OCI-LY3 (cell line): Measurements from ENCODE around the gene KRTAP10-2.

ENCODE experiments used
- EZH2phosphoT487 ChIP-seq: fragments of 200-600 bp; shearing (Covaris generic); IDR thresholded peaks from 2 replicates; pipeline ENCODE4 v1.6.1; 2018; ENCODE audit warnings: antibody characterized with exemption, mixed run types, low read depth
- TF ChIP-seq, protein P1 (sequence below): fragments of 200-600, 300-600 bp; sonication (generic); IDR thresholded peaks from 2 replicates; pipeline ENCODE4 v1.5.1; 2014; ENCODE audit warnings: antibody characterized with exemption, low read length, low read depth

DNA sequence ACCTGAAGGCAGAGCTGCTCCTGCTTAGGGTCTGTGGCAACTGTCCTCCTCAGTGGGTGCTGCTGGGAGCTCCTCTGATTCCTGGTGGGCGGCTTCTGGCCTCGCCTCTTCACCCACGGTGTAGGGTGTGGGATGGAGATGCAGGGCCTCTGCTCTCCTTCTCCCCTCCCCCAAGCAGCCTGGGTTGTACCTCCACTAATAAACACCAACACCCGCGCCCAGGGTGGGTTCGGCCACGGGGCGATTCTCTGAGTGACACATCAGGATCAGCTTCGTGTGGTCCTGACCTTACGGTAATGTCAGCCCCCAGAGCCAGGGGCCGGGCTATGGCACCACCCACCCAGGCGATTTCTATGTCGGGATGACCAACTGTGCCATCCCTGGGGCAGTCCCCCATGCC, 35.0 kb downstream of the KRTAP10-2 start:
- TF ChIP-seq, protein P1, sequence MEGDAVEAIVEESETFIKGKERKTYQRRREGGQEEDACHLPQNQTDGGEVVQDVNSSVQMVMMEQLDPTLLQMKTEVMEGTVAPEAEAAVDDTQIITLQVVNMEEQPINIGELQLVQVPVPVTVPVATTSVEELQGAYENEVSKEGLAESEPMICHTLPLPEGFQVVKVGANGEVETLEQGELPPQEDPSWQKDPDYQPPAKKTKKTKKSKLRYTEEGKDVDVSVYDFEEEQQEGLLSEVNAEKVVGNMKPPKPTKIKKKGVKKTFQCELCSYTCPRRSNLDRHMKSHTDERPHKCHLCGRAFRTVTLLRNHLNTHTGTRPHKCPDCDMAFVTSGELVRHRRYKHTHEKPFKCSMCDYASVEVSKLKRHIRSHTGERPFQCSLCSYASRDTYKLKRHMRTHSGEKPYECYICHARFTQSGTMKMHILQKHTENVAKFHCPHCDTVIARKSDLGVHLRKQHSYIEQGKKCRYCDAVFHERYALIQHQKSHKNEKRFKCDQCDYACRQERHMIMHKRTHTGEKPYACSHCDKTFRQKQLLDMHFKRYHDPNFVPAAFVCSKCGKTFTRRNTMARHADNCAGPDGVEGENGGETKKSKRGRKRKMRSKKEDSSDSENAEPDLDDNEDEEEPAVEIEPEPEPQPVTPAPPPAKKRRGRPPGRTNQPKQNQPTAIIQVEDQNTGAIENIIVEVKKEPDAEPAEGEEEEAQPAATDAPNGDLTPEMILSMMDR, result no peak
- TF ChIP-seq EZH2phosphoT487, result no peak
